A673 (cell line): ENCODE data around the gene PJA2.

Experiments
- EZH2 ChIP-seq: fragments of 200-600 bp; sonication (generic); IDR thresholded peaks from 2 replicates; pipeline ENCODE4 v1.6.1; 2017; ENCODE audit warnings: borderline replicate concordance, low read depth, mild to moderate bottlenecking, mixed read lengths, antibody characterized with exemption, low read length; ENCODE audit not compliant: poor library complexity, severe bottlenecking
- TF ChIP-seq, protein P1 (sequence below): fragments of 300-800, 200-600 bp; sonication (generic); conservative IDR thresholded peaks from 2 replicates; pipeline ENCODE4 v1.5.1; 2017; ENCODE audit warnings: low read depth, mild to moderate bottlenecking, antibody characterized with exemption, low read length, moderate library complexity, mixed read lengths

GRCh38 chr5:109318455-109319108 lies 91.2 kb downstream of the PJA2 start:
- TF ChIP-seq EZH2 = no peak
- TF ChIP-seq, protein P1, sequence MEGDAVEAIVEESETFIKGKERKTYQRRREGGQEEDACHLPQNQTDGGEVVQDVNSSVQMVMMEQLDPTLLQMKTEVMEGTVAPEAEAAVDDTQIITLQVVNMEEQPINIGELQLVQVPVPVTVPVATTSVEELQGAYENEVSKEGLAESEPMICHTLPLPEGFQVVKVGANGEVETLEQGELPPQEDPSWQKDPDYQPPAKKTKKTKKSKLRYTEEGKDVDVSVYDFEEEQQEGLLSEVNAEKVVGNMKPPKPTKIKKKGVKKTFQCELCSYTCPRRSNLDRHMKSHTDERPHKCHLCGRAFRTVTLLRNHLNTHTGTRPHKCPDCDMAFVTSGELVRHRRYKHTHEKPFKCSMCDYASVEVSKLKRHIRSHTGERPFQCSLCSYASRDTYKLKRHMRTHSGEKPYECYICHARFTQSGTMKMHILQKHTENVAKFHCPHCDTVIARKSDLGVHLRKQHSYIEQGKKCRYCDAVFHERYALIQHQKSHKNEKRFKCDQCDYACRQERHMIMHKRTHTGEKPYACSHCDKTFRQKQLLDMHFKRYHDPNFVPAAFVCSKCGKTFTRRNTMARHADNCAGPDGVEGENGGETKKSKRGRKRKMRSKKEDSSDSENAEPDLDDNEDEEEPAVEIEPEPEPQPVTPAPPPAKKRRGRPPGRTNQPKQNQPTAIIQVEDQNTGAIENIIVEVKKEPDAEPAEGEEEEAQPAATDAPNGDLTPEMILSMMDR = no peak
